Upper lobe of right lung (tissue), 1 donor: ENCODE data around the gene PAAF1. TPM values are rescaled to one million over a fixed set of nuclear protein-coding genes. Genes with fewer than 3 reads are reported as not detected.
A peak's percentile ranks its signal among the peaks of the same experiment; 100 is the strongest.

ENCODE experiments used
- ATAC-seq: fragments of 200-7000 bp; cut with Tn5 transposase; one replicate; pipeline ENCODE4 v1.9.1; 2020; ENCODE audit warnings: mild to moderate bottlenecking, moderate library complexity
- DNase-seq: peaks from one replicate; pipeline ENCODE4 v3.0.0-alpha.2; 2020
- H3K27ac ChIP-seq: fragments of 200-600 bp; one replicate; pipeline ENCODE4 v1.8.0; 2022
- H3K27me3 ChIP-seq: fragments of 200-600 bp; one replicate; pipeline ENCODE4 v1.8.0; 2022; ENCODE audit warnings: mild to moderate bottlenecking
- H3K36me3 ChIP-seq: fragments of 200-600 bp; one replicate; pipeline ENCODE4 v1.8.0; 2022
- H3K4me1 ChIP-seq: fragments of 200-600 bp; one replicate; pipeline ENCODE4 v1.8.0; 2022
- H3K4me3 ChIP-seq: fragments of 200-600 bp; one replicate; pipeline ENCODE4 v1.8.0; 2022; ENCODE audit warnings: mild to moderate bottlenecking
- H3K9me3 ChIP-seq: fragments of 200-600 bp; one replicate; pipeline ENCODE4 v1.8.0; 2022
- intact Hi-C: fragments of 100-400 bp; cut with DNase I; formaldehyde crosslinking; loops from one replicate; pipeline ENCODE4 v1.11.0; 2022
- total RNA-seq: library from RNA; stranded (reverse); fragmentation: NEBNext Ultra II Directional; extraction: Animal tissue kit (Norgen Biotek cat#: 25700); gene quantifications from one replicate; pipeline ENCODE4 v1.2.1, GENCODE V29; 2021
- TF ChIP-seq, protein P1 (sequence below): fragments of 200-600 bp; IDR thresholded peaks from one replicate; pipeline ENCODE4 v1.8.0; 2022; ENCODE audit warnings: antibody characterized with exemption
- donor health status: DM: no; HTN: yes; CAD: no; lungs with severe emphysema.

The PAAF1 gene
- total RNA-seq, 1 donor from 2014 or later, result 13.9 TPM

GRCh38 chr11:73963861-73964260 is 87.1 kb downstream of the PAAF1 start:
- DNase-seq (no peak), ATAC-seq (no peak)
- Histone ChIP-seq H3K9me3 (no peaks in the 10 kb centered on the region), H3K4me3 (no peak overlapping the region), H3K27ac (no peak overlapping the region), H3K27me3 (no peaks in the 10 kb centered on the region), H3K36me3 (no peaks in the 10 kb centered on the region), H3K4me1 (no peaks in the 10 kb centered on the region)
- TF ChIP-seq, protein P1, sequence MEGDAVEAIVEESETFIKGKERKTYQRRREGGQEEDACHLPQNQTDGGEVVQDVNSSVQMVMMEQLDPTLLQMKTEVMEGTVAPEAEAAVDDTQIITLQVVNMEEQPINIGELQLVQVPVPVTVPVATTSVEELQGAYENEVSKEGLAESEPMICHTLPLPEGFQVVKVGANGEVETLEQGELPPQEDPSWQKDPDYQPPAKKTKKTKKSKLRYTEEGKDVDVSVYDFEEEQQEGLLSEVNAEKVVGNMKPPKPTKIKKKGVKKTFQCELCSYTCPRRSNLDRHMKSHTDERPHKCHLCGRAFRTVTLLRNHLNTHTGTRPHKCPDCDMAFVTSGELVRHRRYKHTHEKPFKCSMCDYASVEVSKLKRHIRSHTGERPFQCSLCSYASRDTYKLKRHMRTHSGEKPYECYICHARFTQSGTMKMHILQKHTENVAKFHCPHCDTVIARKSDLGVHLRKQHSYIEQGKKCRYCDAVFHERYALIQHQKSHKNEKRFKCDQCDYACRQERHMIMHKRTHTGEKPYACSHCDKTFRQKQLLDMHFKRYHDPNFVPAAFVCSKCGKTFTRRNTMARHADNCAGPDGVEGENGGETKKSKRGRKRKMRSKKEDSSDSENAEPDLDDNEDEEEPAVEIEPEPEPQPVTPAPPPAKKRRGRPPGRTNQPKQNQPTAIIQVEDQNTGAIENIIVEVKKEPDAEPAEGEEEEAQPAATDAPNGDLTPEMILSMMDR, result no peak
- intact Hi-C loops, result no loop called here

- Histone ChIP-seq H3K4me3 (no peak overlapping the region), H3K27me3 (no peaks in the 10 kb centered on the region), H3K36me3 (no peaks in the 10 kb centered on the region), H3K27ac (no peak overlapping the region), H3K4me1 (no peaks in the 10 kb centered on the region), H3K9me3 (no peaks in the 10 kb centered on the region)
- intact Hi-C loops, result no loop called here
- DNase-seq (peak; percentile 54), ATAC-seq (no peak)
- TF ChIP-seq, protein P1, result no peak
Observed at GRCh38 chr11:73965076-73965763, 88.4 kb downstream of the PAAF1 start.

GRCh38 chr11:73965764-73966121 is 88.9 kb downstream of the PAAF1 start:
- DNase-seq (no peak), ATAC-seq (no peak)
- Histone ChIP-seq H3K9me3 (no peaks in the 10 kb centered on the region), H3K4me1 (no peaks in the 10 kb centered on the region), H3K36me3 (no peaks in the 10 kb centered on the region), H3K27me3 (no peaks in the 10 kb centered on the region), H3K27ac (no peak overlapping the region), H3K4me3 (no peak overlapping the region)
- intact Hi-C loops, result no loop called here
- TF ChIP-seq, protein P1, result no peak

DNA sequence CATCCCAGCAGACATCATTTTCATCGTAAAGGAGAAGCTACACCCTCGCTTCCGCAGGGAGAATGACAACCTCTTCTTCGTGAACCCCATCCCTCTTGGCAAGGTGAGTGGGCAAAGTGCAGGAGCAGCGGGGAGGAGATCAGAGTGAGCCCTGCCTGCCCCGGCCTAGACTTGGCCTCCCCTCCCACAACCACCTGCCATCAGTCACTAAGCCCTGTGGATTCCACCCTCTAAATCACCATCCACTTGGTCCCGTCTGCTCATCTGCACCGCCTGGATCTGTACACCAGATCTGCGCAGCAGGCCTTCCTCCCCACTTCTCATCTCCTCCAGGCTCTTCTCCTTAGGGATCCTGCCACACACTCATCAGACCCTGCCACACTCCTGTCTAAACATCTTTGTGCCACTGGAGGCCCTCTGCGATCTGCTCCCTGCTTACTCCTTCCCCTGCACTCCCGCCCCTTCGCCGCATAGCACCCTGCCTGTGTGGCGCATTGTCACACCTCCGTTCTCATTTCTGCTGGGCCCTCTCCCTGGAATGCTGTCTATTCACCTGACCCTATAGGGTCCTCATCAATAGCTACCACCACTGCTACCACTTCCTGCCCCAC is 91.7 kb downstream of the PAAF1 start:
- H3K9me3 ChIP-seq, result no peaks in the 10 kb centered on the region
- intact Hi-C loops, result no loop called here
- H3K27ac ChIP-seq, result no peak overlapping the region
- no peak for DNase-seq
- H3K27me3 ChIP-seq, result no peaks in the 10 kb centered on the region
- TF ChIP-seq, protein P1, result no peak
- no peak overlapping the region for H3K4me3 ChIP-seq
- H3K4me1 ChIP-seq, result no peaks in the 10 kb centered on the region
- no peak for ATAC-seq
- H3K36me3 ChIP-seq, result no peaks in the 10 kb centered on the region

- DNase-seq (no peak), ATAC-seq (no peak)
- Histone ChIP-seq H3K4me3 (no peak overlapping the region), H3K9me3 (no peaks in the 10 kb centered on the region), H3K27ac (no peak overlapping the region), H3K4me1 (peaks cover 6% of the 10 kb centered on the region), H3K27me3 (no peaks in the 10 kb centered on the region), H3K36me3 (no peaks in the 10 kb centered on the region)
- TF ChIP-seq, protein P1, result no peak
- intact Hi-C loops, result no loop called here
Observed at GRCh38 chr11:73969091-73969490, 92.3 kb downstream of the PAAF1 start.
